HUDEP-2 (cell line): ENCODE data around the gene MEF2C.
"Not testable (repeated sequence)": the region's sequence is repeated elsewhere in the genome, so short reads cannot be mapped to it uniquely, and the experiment has no call there.

Experiments used
- DNase-seq, 76 experiments: peaks; one replicate each; lab custom pipeline; 2025; ENCODE audit not compliant: unreplicated experiment in 76 of 76; lab: John Stamatoyannopoulos, UW

MEF2C gene

DNA sequence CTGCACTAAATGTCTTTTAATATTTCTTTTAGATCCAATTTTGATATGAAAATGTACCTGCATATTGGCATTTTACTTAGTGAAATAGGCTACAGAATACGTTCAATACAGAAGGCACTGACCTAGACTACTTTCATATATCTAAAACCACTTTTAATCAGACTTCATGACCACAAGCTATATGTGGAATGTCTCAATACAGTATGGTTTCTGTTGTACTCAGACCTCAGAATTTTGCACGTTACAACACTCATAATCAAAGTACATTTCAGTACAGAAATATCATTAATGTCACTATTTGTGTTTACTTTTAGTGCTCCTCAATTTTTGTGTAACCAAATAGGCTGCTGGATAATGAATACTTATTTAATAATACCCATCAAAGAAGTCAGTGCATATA lies 74.8 kb downstream of the MEF2C start:
- no peak for DNase-seq

DNA sequence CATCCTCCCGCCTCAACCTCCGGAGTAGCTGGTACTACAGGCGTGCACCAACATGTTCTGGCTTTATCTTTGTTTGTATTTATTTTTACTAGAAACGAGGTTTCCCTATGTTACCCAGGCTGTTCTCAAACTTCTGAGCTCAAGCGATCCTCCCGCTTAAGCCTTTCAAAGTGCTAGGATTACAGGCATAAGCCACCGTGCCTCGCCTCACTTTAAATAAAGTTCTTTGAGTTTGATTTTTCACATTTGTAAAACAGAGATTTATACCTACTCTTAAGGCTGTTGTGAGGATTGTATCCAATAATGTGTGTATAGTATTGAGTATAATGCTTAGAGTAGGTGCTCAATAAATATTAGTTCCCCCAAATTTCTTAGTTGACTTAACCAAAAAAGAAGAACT lies 75.7 kb downstream of the MEF2C start:
- DNase-seq: no peak

DNA sequence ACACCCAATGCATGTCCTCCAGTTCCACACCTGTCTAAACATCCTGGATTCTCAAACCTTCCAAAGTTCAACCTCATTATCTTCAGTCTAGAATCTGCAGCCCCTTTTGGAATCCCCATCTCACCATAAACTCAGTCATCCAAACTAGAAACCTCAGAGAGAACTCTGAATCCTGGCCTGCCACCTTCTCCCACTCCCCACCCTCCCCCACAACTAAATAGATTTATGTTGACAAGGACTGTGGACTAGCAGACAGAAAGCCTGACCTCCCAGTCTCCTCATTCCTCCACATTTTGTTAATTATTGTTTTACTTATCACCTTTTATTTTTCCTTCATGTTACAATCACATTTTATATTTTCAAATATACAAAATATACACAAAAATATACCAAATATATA lies 76.6 kb downstream of the MEF2C start:
- no peak for DNase-seq

DNA sequence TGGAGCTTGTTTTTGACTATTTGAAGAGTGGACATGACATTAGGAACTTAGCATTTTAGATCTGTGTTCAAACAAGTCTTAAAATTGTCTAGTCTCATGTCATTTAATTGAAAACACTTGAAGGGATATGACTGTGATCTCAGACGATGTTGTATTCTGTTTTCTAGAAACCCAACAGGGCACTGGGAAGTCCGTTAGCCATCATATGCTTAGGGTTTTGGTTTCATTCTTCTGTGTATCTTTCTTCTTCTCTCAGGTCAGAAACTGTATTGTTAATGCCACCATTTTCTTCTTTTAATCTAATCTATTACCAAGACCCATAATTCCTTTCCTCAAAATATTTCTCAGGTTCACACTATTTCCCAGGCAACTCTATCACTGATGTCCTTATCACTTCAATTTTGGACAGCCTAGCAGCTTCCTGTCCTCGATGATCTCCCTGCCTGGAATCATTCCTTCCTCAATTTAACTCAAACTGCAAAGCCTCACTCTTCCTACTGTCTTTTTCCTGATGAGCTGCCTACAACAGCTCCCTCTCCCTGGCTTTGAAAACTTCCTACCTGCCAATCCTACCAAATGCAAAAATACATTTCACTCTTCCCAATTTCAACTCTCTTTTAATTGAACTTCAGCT lies 77.7 kb downstream of the MEF2C start:
- no peak for DNase-seq

DNA sequence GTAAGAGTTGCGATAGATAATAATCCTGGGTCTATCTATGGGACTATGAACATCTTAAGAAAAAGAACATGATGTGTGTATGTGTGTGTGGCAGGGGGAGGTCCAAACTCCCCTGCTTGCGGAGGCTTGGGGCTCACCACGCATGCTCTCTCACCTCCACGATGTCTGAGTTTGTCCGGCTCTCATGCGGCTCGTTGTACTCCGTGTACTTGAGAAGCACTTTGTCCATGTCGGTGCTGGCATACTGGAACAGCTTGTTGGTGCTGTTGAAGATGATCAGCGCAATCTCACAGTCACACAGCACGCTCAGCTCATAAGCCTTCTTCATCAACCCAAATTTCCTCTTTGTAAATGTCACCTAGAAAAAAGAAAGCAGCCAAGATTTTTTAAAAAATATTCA lies 78.5 kb downstream of the MEF2C start:
- DNase-seq: no peak

DNA sequence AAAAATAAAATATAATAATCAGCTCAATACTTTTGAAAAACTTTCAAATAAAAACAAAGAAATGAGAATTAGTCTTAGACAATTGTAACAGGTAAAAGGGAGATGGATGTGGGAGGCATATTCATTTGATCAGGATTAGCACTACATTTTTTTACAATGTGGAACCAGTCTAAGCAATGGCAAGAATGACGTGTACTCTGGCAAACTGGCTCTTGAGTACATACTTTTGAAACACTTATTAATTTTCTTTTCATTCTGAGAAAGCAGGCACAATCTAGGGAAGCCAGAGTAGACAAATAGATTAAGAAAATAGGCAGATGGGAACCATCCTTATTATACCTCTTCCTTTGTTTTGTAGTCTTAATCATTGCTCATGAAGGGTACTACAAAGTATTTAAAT lies 79.7 kb downstream of the MEF2C start:
- DNase-seq: no peak

DNA sequence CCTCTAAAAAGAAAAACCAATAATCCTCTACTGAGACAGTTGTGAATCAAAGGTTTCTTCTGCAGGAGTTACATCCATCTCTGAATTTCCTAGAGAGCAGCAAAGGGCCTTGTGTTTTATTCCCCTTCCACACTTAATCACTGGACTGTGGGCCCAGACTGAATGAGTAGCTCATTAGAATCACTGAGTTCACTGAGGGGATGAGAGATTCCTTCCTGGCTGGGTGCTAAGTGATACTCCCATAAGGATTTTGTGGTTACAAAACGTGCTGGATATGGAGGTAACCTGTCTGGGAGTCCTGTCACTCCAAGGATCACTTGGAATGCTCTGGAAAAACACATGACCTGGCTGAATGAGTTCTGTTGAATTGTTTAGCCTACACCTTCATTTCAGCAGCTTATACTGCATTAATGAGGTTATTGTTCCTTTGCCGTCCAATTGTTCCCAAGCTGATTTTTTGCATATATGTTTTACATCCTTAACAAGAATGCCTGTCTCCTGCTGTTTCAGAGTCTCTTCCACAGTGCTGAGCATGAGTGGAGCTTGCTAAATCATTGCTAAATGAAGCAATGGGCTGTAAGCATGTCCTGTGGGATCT lies 82.9 kb downstream of the MEF2C start:
- no peak for DNase-seq

DNA sequence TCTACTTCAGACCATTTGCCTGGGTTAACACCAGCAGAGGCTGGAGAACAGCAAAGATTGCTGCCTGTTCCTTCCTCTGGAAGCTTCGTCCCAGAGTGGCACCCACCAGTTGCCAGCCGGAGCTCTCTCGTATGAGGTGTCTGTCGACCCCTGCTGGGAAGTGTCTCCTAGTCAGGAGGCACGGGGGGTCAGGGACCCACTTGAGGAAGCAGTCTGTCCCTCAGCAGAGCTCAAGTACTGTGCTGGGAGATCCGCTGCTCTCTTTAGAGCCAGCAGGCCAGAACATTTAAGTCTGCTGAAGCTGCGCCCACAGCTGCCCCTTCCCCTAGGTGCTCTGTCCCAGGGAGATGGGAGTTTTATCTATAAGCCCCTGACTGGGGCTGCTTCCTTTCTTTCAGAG lies 84.1 kb downstream of the MEF2C start:
- DNase-seq: not testable (repeated sequence)

DNA sequence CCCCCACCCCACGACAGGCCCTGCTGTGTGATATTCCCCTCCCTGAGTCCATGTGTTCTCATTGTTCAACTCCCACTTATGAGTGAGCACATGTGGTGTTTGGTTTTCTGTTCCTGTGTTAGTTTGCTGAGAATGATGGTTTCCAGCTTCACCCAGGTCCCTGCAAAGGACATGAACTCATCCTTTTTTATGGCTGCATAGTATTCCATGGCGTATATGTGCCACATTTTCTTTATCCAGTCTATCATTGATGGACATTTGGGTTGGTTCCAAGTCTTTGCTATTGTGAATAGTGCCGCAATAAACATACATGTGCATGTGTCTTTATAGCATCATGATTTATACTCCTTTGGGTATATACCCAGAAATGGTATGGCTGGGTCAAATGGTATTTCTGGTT lies 89.2 kb downstream of the MEF2C start:
- DNase-seq: not testable (repeated sequence)

DNA sequence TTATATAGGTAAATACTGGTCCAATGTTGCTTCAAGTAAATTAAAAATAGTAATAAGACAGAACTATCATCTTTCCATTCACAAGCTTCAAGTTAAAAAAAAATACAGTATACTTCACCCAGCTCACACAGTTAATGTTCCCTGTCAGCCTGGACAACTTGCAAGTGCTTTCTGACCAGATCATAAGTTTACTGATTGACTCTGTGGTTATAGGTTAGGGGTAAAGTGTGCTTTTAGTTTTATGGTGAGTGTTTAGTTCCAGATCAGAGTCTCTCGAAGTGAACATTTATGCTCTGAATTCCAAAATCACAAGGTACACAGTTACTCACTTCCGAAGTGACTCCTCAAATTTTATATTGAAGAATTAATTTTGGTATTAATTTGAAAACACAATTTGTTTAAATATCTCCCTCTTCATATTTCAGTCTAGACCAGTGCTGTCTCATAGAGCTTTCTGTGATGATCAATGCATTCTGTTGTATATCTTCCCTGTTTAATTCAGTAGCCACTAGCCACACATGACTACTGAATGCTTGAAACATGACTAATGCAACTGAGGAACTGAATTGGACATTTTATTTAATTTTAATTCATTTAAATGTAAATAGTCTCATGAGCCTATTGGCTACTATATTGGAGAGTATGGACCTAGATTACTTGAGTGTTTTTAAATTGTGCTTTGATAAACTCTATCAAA lies 90.7 kb downstream of the MEF2C start:
- DNase-seq: no peak

DNA sequence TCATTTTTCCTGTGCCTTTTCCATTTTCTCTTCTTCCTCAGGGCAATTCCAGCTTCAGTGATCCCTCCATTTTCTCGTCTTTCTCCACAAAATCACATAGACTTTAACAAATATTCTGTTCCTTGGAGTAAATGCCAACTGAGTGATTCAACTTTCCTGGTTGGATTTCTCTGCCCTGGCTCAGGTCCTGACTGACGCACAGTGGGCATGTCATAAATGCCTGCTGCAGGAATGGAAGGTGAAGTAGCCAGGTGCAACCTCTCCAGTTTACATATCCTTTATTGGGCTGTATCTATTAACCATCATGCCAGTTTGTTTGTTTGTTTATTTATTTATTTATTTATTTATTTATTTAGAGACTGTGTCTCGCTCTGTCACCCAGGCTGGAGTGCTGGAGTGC lies 95.1 kb downstream of the MEF2C start:
- no peak for DNase-seq

DNA sequence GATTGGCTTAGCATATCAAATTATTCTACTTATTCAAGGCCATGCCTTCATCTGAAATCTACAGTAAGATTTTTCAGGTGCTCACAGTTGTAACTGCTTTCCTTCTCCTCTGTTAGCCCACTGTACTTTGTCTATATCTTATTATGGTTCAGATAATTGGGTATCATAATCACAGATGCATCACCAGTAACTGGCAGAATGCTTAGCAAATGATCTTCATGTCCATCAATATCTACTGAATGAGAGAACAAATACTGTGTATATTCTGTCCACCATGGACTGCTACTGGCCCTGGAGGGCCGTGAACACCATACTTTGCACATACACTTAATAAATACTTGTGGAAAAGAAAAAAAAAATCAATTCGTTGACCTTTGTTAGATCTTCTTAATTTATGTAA lies 96.2 kb downstream of the MEF2C start:
- DNase-seq: no peak

DNA sequence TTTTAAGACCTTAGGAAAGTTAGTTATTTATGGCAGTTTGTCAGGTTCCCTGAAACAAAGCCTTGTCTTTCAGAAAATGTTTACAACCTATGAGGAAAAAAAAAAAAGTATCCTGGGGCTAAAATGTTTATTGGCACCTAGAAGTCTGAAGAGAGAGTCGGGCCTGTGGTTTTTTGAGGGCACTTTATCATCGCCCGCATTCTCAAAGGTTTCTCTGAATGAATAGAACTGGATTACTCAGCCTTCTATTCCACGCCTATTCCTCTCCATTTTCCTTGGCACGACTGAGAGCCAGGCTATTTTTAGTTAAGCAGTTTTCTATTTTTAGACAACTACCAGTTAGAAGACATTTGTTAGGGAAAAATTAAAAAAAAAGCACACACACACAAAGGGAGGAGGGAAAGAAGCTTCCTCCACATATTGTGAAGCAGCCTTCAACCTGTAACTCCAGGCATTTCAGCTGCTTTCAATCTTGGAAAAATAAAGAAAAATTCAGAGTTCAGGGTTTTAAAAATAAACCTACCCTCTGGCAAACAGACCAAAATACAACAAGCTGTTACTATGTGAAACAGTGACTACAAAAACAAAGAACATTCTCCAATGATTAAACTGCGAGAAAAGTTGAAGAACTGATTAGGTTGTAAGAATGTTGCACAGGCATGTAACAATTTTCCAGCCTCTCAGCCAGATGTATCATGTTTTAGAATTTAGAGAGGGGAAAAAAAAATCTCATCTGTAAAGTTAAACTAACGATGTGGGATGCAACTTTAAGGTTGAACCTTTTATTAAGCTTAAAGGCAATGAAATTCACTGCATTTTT lies 97.0 kb downstream of the MEF2C start:
- no peak for DNase-seq

DNA sequence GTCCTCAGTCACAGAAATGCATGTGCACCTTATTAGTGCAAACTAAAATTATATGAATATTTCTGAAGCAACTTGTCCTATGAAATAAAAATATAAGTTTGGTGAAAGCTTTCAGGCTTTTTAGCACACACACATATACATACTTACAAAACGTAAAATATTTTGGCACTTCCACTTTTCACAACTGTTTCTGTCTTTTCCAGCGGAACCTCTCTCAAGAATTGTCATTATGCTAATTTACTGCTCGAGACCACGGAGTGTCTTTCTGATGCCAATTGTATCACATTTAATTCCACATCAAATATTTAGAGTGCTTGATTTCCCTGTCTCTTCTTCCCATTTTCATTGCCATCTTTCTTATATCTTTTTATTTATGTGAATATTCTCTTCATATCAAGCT lies 100.4 kb downstream of the MEF2C start:
- DNase-seq: no peak

DNA sequence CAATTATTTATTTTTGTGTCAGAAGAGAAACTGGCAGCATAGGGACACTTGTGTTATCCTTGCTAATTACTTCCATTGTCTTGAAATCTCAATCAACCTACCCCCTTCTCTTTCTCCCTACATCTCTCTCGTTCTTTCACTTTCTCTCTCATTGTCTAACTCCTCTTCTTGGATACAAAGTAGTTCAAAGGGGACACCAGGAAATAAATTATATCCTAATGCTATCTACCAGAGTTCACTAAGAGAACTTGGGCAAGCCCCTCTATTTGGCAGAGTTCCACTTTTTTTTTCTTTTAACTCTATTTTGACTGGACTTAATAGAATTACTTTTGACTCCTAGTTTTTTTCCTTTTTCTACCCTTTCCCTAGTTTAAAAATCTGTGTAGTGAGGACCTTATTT lies 102.2 kb downstream of the MEF2C start:
- no peak for DNase-seq

DNA sequence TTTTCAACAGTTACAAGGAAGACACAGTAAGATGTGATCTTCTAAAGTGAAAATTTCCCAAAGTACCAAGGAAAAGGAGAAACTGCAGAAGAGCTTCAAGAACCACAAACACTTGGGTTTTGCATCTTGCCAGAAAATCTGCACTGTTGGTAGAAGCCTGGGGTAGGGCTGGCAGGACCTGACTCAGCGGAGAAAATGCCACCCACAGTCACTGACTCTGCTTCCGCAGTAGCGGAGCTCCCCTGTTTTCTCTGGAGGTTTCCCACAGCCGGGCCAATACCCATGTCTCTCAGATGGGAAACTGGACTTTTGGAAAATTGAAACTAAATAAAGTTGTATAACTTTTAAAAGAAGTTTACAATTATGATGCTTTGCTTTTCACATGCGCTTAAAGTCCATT lies 104.2 kb downstream of the MEF2C start:
- DNase-seq: no peak

DNA sequence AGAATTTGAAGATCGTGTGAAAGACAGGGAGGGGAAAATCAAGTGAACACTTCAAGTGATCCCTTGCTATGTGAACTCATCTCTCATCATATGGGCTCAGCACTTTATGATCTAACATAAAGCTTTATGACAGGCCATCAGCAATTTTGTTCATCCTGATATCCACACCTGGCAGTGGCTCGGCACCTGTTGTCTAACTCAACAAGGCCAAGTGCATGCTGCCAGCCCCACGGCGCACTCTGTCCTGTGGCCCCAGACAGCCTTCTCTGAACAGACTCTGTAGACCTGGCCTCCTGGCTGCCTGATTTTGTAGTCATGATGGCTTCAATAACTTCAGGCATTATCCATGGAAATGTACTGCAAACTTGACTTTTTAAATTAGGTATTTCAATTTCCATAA lies 106.3 kb downstream of the MEF2C start:
- DNase-seq: no peak

DNA sequence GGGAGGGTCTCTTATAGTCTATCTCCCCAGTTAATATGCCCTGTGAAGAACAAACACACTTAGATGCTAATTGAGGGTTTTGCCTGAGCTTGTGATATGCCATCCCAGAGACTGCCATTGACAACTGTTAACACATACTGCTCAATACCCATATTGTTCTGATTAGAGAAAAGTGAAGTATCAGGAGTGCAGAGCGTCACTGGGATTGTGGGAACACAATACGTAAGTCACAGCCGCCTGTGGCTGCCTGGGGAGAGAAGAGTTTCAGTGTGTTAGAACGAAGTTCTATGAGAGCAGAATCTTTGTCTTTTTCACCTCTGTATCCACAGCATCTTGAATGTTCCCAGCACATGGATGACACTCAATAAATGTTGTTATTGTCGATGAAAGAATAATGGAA lies 110.2 kb downstream of the MEF2C start:
- no peak for DNase-seq

DNA sequence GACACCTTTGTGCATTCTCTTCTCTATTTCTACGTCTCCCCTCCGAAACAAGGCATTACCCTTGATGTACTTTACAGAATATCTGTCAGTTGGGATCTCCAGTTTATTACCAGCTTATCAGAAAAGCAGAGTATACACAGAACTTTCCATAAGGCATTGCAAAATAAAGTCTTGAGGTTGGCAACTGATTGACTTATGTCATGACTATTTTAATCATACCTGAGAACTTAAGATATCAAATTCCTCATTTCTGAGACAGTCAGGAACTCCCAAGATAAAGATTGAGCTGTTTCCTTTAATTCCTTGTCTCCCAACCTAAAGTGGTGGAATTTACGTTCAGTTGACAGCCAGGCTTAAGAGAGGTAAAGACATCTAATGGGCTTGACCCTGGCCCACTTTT lies 110.9 kb downstream of the MEF2C start:
- no peak for DNase-seq

DNA sequence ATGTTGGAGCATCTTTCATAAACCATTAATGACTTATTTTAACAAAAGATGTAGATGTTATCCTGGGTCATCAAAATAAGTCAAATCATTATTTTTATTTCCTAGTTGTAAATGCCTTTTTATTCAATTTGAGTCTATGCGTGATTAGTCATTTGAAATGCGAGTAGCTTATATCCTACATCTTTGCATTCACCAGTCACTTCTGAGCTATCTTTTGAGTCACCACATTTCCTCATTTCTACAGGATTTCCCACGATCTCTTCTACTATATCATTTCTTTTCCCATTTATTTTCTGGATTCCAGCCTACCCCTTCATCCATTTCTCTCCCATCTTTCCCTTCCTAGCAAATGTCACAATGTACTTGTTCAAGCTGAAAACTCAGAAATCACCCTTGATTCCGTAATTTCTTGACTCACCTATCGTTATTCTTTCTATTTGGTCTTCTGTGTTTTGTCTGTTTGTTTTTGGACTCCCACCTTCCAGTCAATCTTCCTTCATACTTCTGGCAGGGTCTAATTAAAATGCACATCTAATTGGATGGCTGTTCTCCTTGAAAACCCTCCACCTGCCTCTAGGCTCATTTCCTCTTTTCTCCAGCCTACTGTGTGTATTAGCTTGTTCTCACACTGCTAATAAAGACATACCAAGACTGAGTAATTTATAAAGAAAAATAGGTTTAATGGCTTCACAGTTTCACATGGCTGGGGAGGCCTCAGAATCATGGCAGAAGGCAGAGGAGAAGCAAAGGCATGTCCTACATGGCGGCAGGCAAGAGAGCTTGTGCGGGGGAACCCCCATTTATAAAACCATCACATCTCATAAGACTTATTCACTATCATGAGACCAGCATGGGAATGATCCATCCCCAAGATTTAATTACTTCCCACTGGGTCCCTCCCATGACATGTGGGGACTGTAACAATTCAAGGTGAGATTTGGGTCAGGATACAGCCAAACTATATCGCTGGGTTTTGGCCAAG lies 112.4 kb downstream of the MEF2C start:
- DNase-seq: no peak
